Right lobe of liver (tissue), 4 donors: ENCODE results near the gene SHD.

Source experiments
- POLR2A ChIP-seq: fragments of 450-650 bp; IDR thresholded peaks from one replicate; pipeline ENCODE4 v1.6.1; 2017; ENCODE audit warnings: antibody characterized with exemption, mild to moderate bottlenecking
- TF ChIP-seq, protein P1 (sequence below), 4 donors: fragments of 200-600 bp in 3 of 4; fragments of 450-650 bp in 1 of 4; IDR thresholded peaks; one replicate each; pipeline versions ENCODE4 v1.5.1 to v1.8.0; 2016 to 2022; ENCODE audit warnings: antibody characterized with exemption in 4 of 4, mild to moderate bottlenecking in 2 of 4
- donor health status: DM: no; HTN: no; CAD: no.
- donor health status: DM: no; HTN: no; CAD: no.
- donor health status: DM: no; HTN: yes; CAD: no.

DNA sequence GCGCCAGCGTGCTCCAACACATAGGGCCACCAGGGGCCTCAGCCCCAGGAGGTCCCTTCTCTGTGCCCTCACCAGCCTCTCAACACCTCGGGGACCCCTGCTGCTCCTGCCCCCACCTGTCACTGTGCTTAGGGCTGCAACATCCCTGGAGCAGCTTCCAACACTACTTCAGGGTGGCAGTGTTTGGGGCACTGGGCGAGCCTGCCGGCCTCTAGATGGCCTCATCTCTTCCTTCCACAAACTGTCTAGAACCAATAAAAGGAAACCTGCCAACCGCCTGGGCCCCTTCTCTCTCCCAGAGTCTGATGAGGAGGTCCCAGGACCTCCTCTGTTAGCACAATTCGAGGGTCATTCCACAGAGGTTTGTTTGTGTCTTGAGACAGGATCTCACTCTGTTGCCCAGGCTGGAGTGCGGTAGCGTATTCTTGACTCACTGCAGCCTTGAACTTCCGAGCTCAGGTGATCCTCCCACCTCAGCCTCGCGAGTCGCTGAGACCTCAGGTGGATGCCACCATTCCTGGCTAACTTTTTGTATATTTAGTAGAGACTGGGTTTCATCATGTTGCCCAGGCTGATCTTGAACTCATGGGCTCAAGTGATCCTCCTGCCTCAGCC is 10.1 kb upstream of the SHD start:
- TF ChIP-seq, protein P1, sequence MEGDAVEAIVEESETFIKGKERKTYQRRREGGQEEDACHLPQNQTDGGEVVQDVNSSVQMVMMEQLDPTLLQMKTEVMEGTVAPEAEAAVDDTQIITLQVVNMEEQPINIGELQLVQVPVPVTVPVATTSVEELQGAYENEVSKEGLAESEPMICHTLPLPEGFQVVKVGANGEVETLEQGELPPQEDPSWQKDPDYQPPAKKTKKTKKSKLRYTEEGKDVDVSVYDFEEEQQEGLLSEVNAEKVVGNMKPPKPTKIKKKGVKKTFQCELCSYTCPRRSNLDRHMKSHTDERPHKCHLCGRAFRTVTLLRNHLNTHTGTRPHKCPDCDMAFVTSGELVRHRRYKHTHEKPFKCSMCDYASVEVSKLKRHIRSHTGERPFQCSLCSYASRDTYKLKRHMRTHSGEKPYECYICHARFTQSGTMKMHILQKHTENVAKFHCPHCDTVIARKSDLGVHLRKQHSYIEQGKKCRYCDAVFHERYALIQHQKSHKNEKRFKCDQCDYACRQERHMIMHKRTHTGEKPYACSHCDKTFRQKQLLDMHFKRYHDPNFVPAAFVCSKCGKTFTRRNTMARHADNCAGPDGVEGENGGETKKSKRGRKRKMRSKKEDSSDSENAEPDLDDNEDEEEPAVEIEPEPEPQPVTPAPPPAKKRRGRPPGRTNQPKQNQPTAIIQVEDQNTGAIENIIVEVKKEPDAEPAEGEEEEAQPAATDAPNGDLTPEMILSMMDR (IDR thresholded peaks at IDR 0.05): peak; percentile 10 to 42 (median 24)
- TF ChIP-seq POLR2A: no peak
